Stimulated activated CD4-positive, alpha-beta T cell treated with anti-CD3 and anti-CD28 coated beads, Interleukin-2, amount 100 ng/mL, for 4 hours (primary cell): ENCODE results near the gene KLF2.

ENCODE experiments used
- DNase-seq: peaks from one replicate; pipeline ENCODE4 v3.0.0-alpha.2; 2020; ENCODE audit warnings: low read depth

Gene KLF2

GRCh38 chr19:16308081-16308480 lies 16.5 kb upstream of the KLF2 start:
- no peak for DNase-seq

- DNase-seq, result no peak
These were observed 15.0 kb upstream of the KLF2 start for GRCh38 chr19:16309643-16310042.

- no peak for DNase-seq
These were observed 8.7 kb upstream of the KLF2 start for GRCh38 chr19:16315825-16316505.

GRCh38 chr19:16316506-16316882 lies 8.1 kb upstream of the KLF2 start:
- DNase-seq, result no peak

- DNase-seq, result no peak
These were observed 5.1 kb upstream of the KLF2 start for GRCh38 chr19:16319481-16319880.

GRCh38 chr19:16320987-16321386 lies 3.6 kb upstream of the KLF2 start:
- no peak for DNase-seq

- DNase-seq, result peak; percentile 23
These were observed 518 bp downstream of the KLF2 start for GRCh38 chr19:16325161-16325527.

- DNase-seq, result peak; percentile 18
These were observed 1.2 kb downstream of the KLF2 start for GRCh38 chr19:16325641-16326400.

GRCh38 chr19:16326401-16327168 lies 2.0 kb downstream of the KLF2 start:
- no peak for DNase-seq

GRCh38 chr19:16327169-16327475 lies 2.5 kb downstream of the KLF2 start:
- DNase-seq, result no peak

- no peak for DNase-seq
These were observed 2.9 kb downstream of the KLF2 start for GRCh38 chr19:16327501-16327900.

- no peak for DNase-seq
These were observed 3.5 kb downstream of the KLF2 start for GRCh38 chr19:16327911-16328823.

- peak; percentile 21 for DNase-seq
These were observed 4.3 kb downstream of the KLF2 start for GRCh38 chr19:16328824-16329482.

GRCh38 chr19:16330368-16330801 lies 5.8 kb downstream of the KLF2 start:
- DNase-seq, result peak; percentile 97

GRCh38 chr19:16330806-16331690 lies 6.4 kb downstream of the KLF2 start:
- DNase-seq, result no peak

- DNase-seq, result no peak
These were observed 8.5 kb downstream of the KLF2 start for GRCh38 chr19:16333001-16333586.

- no peak for DNase-seq
These were observed 9.8 kb downstream of the KLF2 start for GRCh38 chr19:16334411-16334810.

- DNase-seq, result no peak
These were observed 10.6 kb downstream of the KLF2 start for GRCh38 chr19:16335226-16335625.

GRCh38 chr19:16336571-16336970 lies 11.9 kb downstream of the KLF2 start:
- no peak for DNase-seq

GRCh38 chr19:16337809-16338469 lies 13.3 kb downstream of the KLF2 start:
- DNase-seq, result no peak
